Heart left ventricle (tissue), 13 donors: ENCODE results near the gene COPB1.

Experiments
- POLR2A ChIP-seq, 2 donors: fragments of 450-650 bp; IDR thresholded peaks; one replicate each; pipeline ENCODE4 v1.6.1; 2017; ENCODE audit warnings: antibody characterized with exemption in 2 of 2, mild to moderate bottlenecking in 2 of 2, moderate library complexity in 2 of 2
- TF ChIP-seq, protein P1 (sequence below), 12 donors: fragments of 200-600 bp; sonication (generic) in 4 of 12; IDR thresholded peaks; one replicate each; pipeline versions ENCODE4 v1.5.0 to v1.8.0; 2018 to 2022; ENCODE audit warnings: antibody characterized with exemption in 12 of 12, mild to moderate bottlenecking in 5 of 12
- donor health status: ischemic (EF 13 %, LVEDD 7.1; RV severe dilation, severe dysfunction).
- donor health status: DM: no; HTN: yes; CAD: no.
- donor health status: DM: no; HTN: no; CAD: no.
- donor health status: ischemic (EF 25% LVEDD 6.9; RV normal size, moderate dysfunction).
- donor health status: ischemic (EF 25% LVEDD 5.7; RV mildly dilated, moderate dysfunction).
- donor health status: ischemic (EF 35%, LVEDD 5.7; RV mildly dilated, moderate dysfunction).
- donor health status: nonischemic (EF 11% LVEDD 7.7; RV severe dilation, severe dysfunction).
- donor health status: DM: yes; HTN: yes; CAD: no.
- donor health status: PGD.
- donor health status: ischemic (EF 29% LVEDD 5.4; RV normal size, mild dysfunction).
- donor health status: nonischemic (EF 23%, LVEDD 6.1; RV moderate dilation, normal function).

DNA sequence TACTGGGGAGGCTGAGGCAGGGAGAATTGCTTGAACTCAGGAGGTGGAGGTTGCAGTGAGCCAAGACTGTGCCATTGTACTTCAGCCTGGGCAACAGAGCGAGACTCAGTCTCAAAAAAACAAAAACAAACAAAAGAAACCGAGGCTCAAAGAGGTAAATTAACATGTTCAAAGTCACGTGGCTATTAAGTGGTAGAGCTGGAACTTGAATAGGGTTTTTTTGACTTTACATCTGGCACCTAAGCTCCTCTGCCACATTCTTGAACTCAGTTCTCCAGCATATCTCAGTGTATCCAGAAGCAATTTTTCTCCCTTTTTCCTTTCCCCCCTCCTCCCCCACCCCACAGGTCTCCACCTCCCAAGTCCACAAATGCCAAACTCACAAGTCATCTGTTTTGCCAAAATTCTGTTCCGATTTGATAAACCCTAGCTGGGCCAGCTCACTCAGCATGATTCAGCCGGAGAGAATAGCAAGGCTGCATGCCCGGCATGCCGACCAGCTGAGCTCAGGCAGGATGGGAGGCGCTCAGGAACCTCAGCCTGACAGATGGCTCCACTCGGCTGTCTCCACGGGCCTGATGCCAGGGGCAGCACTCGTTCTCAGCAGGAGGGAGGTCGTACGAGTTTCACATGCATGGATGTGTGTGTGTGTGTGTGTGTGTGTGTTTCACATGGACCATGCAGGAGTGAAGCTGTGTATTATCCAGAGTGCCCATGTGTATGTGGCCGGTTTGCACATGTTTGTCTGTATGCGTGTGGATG, 77.4 kb downstream of the COPB1 start:
- TF ChIP-seq, protein P1, sequence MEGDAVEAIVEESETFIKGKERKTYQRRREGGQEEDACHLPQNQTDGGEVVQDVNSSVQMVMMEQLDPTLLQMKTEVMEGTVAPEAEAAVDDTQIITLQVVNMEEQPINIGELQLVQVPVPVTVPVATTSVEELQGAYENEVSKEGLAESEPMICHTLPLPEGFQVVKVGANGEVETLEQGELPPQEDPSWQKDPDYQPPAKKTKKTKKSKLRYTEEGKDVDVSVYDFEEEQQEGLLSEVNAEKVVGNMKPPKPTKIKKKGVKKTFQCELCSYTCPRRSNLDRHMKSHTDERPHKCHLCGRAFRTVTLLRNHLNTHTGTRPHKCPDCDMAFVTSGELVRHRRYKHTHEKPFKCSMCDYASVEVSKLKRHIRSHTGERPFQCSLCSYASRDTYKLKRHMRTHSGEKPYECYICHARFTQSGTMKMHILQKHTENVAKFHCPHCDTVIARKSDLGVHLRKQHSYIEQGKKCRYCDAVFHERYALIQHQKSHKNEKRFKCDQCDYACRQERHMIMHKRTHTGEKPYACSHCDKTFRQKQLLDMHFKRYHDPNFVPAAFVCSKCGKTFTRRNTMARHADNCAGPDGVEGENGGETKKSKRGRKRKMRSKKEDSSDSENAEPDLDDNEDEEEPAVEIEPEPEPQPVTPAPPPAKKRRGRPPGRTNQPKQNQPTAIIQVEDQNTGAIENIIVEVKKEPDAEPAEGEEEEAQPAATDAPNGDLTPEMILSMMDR (IDR thresholded peaks at IDR 0.05), result no peak
- no peak for TF ChIP-seq POLR2A (IDR thresholded peaks at IDR 0.05)
